ENCODE data around the gene IGSF21. TPM values are rescaled to one million over a fixed set of nuclear protein-coding genes. Genes with fewer than 3 reads are reported as not detected.

Gene IGSF21
- total RNA-seq, 1 donor from 2014 or later: not detected

DNA sequence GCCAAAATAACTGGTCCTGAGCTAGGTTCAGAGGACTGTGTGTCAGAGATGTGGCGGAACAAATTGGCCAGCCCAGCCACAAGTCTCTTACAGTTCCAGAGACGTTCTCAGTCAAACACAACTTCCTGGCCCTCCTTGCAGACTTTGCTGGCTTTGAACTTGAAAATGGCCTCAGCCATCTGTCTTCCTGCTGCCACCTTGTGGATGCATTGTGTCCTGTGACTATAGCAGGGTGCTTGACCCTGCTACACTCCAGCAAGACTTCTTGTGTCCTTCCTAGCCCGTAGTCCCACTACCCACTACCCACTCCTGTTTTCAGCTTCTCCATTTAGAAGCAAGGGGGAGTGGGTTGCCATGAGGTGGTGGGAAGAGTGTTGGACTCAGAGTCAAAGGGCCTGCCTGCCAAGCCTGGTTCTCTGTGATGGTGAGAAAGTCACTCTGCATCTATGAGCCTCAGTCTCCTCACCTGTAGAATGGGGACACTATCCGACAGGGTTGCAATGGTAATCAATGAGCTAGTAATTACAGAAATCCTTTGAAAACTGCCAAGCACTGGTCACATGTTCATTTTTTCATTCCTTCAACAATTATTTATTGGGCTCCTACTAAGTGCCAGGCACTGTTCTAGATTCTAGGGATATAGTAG is 109.9 kb downstream of the IGSF21 start:
- Histone ChIP-seq H3K27me3 (ENCODE audit: control insufficient read depth, insufficient read depth, low read length) (no peaks in the 10 kb centered on the region), H3K36me3 (ENCODE audit: control insufficient read depth, insufficient read depth, low read length) (no peaks in the 10 kb centered on the region), H3K4me3 (ENCODE audit: low read depth, low read length) (no peak overlapping the region)
- TF ChIP-seq, protein P1, sequence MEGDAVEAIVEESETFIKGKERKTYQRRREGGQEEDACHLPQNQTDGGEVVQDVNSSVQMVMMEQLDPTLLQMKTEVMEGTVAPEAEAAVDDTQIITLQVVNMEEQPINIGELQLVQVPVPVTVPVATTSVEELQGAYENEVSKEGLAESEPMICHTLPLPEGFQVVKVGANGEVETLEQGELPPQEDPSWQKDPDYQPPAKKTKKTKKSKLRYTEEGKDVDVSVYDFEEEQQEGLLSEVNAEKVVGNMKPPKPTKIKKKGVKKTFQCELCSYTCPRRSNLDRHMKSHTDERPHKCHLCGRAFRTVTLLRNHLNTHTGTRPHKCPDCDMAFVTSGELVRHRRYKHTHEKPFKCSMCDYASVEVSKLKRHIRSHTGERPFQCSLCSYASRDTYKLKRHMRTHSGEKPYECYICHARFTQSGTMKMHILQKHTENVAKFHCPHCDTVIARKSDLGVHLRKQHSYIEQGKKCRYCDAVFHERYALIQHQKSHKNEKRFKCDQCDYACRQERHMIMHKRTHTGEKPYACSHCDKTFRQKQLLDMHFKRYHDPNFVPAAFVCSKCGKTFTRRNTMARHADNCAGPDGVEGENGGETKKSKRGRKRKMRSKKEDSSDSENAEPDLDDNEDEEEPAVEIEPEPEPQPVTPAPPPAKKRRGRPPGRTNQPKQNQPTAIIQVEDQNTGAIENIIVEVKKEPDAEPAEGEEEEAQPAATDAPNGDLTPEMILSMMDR (IDR thresholded peaks at IDR 0.05; ENCODE audit: insufficient read depth, low read length, severe bottlenecking): peak; percentile 27
- peak; percentile 83 for FAIRE-seq
- DNase-seq (ENCODE audit: low read depth): peak; percentile 17

DNA sequence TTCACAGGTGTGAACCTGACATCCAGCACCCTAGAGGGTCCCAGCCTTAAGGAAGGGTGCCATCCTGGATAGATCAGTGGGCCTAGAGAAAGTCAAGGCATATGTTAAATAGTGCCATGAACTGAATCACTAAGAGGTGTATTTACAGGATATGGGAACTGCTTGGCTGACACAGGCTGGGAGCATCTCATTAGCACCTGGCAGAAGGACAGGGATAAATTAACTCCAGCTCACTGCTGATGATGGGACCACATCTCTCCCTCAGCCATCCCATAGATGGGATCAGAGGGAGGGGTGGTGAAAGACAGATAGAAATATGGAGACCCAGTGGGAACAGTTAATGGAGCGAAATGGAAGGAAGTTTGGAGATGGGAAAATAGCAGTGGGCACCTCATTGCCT is 122.0 kb downstream of the IGSF21 start:
- Histone ChIP-seq H3K27me3 (ENCODE audit: control insufficient read depth, insufficient read depth, low read length) (no peaks in the 10 kb centered on the region), H3K36me3 (ENCODE audit: control insufficient read depth, insufficient read depth, low read length) (no peaks in the 10 kb centered on the region), H3K4me3 (ENCODE audit: low read depth, low read length) (no peak overlapping the region)
- DNase-seq (ENCODE audit: low read depth) (no peak), FAIRE-seq (no peak)
- TF ChIP-seq, protein P1 (IDR thresholded peaks at IDR 0.05; ENCODE audit: insufficient read depth, low read length, severe bottlenecking): no peak

DNA sequence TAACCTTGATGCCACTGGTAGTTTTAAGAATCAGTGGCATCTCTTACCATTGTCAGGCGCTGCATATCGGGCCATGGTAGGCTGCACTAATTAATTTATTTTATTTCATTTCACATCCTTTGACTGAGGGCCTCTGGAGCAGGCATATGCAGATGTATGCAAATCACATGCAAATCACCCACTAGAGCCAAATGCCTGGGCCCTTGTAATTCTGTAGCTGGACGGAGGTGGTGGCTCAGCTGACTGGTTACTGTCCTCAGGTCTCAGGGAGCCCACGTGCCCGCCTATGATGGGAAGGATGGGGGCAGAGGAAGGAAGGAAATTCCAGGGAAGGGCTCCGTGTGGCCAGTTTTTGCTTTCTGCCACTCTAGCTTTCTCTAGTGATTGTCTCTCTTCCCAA is 122.7 kb downstream of the IGSF21 start:
- TF ChIP-seq, protein P1 (IDR thresholded peaks at IDR 0.05; ENCODE audit: insufficient read depth, low read length, severe bottlenecking): no peak
- Histone ChIP-seq H3K4me3 (ENCODE audit: low read depth, low read length) (no peak overlapping the region), H3K27me3 (ENCODE audit: control insufficient read depth, insufficient read depth, low read length) (no peaks in the 10 kb centered on the region), H3K36me3 (ENCODE audit: control insufficient read depth, insufficient read depth, low read length) (no peaks in the 10 kb centered on the region)
- FAIRE-seq (no peak), DNase-seq (ENCODE audit: low read depth) (no peak)

DNA sequence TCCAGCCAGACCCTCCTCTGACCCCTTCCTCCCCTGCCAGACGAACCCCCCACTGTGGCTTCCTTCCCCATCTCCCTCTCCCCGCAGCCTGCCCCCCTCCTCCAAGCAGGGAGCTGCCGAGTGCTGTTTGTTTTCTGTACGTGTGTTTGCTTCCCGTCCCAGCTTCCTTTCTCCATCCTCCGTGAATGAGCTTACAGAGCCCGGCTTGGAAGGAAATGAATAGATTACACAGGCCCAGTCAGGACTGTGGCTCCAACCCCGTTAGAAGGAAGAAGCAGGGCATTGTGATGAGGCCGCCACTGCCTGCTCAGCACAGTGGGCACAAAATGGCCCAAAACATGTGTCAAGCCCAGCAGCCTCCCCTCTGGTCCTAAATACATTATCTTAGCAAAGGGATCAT is 123.2 kb downstream of the IGSF21 start:
- TF ChIP-seq, protein P1 (IDR thresholded peaks at IDR 0.05; ENCODE audit: insufficient read depth, low read length, severe bottlenecking): no peak
- no peak for DNase-seq (ENCODE audit: low read depth)
- no peak overlapping the region for H3K4me3 ChIP-seq (ENCODE audit: low read depth, low read length)
- no peaks in the 10 kb centered on the region for H3K36me3 ChIP-seq (ENCODE audit: control insufficient read depth, insufficient read depth, low read length)
- no peaks in the 10 kb centered on the region for H3K27me3 ChIP-seq (ENCODE audit: control insufficient read depth, insufficient read depth, low read length)
- no peak for FAIRE-seq

DNA sequence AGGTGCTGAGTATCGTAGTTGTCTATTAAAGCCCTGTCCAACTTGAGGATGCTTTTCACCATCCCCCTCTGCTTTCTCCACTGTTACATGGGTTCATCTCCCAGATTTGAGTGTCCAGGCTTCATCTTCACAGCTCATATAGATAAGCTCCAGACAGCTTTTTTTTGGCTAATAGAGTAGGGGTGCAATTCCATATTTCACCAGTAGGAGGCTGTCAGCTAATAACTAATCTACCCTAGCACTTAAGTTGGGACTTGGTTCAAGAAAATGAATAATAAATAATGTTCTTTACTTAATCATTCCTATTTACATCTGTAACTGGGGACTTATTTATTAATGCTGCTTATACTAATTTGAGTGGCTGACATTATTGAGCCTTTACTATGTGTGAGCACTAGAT is 124.5 kb downstream of the IGSF21 start:
- H3K36me3 ChIP-seq (ENCODE audit: control insufficient read depth, insufficient read depth, low read length): no peaks in the 10 kb centered on the region
- no peak overlapping the region for H3K4me3 ChIP-seq (ENCODE audit: low read depth, low read length)
- DNase-seq (ENCODE audit: low read depth) (no peak), FAIRE-seq (no peak)
- TF ChIP-seq, protein P1 (IDR thresholded peaks at IDR 0.05; ENCODE audit: insufficient read depth, low read length, severe bottlenecking): no peak
- no peaks in the 10 kb centered on the region for H3K27me3 ChIP-seq (ENCODE audit: control insufficient read depth, insufficient read depth, low read length)
